ENCODE data around the gene TCTN2.

The TCTN2 gene

GRCh38 chr12:123670882-123671728, at the start of gene TCTN2:
Gene TCTN2, plus strand, starts transcription at chr12:123671113. Its CDS starts 128 bp downstream, at chr12:123671241.
- peak; percentile 97 for DNase-seq

DNA sequence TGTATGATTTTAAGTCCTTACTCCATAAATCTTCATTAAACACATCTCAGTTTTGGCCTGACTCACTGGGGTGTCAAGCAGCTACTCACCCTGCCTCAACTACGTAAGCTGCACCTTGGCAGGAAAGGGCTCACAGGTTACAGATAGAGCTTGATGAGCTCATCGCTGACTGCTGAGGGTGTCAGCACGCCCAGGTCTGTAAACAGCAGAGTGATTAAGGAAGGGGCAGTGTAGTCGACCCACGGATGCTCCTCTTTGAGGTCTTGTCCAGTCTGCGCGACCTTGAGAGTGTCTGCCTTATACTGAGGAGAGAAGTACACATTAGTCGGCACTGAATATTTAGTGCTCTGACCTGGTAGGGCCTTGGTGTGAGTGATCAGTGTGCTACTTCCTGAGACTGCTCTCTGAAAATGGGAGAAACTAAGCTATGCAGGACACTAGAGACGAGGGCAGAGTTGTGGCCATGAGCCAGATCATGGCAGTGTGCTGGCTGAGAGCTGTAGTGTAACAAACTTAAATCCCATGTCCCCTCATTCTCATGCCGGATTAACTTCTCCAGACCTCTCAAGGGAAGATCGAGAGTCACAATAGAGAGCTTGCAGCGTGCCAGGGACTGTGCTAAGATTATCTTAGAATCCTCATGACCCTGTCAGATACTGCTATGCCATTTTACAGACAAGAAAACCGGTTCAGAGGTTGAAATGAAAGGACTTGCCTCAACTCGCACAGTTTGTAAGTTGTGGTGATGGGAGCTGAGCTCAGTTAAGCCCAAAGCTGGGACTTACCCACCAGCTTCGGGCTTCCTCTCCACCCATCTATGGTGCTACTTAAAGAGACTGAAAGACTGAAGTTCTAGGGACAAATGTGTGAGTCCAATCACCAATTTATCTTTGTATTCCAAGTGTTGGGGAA, 49.0 kb upstream of the TCTN2 start:
- DNase-seq: no peak

DNA sequence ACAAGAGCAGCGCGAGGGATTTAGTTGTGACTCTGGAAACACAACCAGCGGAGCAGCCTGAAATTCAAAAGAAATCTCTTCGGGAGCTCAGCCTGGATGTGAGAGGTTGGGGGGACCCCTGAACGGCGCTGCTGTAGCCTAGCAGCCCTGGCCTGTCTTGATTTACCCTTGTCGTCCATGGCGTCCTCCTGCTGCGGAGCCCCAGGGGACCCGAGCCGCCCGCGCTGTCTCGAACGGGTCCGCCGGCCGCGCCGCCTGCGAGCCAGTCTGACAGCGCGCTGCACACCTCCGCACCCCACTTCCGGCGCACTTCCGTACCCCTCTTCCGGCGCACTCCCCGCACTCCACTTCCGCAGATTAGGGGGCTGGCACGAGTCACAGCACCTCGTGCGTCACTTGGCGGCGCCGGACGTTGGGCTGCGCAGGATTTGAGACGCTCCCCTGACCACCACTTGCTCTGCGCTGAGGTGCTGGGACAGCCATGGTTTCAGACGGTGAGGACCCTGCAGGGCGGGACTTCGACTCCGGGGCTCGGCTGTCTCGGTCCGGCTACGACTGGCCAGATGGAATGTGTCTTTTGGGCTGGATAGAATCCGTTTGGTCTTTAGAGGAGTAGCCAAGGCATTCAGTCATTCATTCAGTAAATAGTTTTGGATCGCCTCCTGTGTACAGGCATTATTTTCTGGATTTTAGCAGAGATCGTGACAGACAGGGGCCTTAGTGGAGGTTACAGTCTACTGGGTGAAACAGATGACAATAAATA, 37.4 kb upstream of the TCTN2 start, which contains the start of the genes EIF2B1 and GTF2H3:
TSS of gene EIF2B1 (minus strand) at position 308 of the 763 bp plus-strand sequence. CDS start at position 179, 129 bp downstream.
TSS of gene GTF2H3 (plus strand) at position 451 of the 763 bp plus-strand sequence. CDS start at position 482, 31 bp downstream.
- DNase-seq: peak; percentile 99

DNA sequence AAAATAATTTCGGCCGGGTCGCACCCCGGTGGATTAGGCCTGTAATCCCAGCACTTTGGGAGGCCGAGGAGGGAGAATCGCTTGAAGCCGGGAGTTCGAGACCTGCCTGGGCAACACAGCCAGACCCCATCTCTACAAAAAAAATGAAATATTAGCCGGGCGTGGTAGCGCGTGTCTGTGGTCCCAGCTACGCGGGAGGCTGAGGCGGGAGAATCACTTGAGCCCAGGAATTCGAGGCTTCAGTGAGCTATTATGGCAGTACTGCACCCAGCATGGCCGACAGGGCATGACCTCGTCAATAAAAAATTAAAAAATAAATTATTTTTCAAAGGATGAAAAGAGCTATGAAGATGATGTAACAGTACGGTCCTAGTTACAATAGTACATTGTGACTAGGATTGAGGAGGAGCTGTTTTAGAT, 36.8 kb upstream of the TCTN2 start:
- peak; percentile 47 for DNase-seq

- no peak for DNase-seq
Measured at GRCh38 chr12:123643911-123644310, 27.0 kb upstream of the TCTN2 start.

- DNase-seq: no peak
Measured at GRCh38 chr12:123645380-123645779, 25.5 kb upstream of the TCTN2 start.

GRCh38 chr12:123645878-123646277, 25.0 kb upstream of the TCTN2 start:
- no peak for DNase-seq

GRCh38 chr12:123648401-123648800, 22.5 kb upstream of the TCTN2 start:
- DNase-seq: no peak

- no peak for DNase-seq
Measured at GRCh38 chr12:123654129-123654701, 16.7 kb upstream of the TCTN2 start.

DNA sequence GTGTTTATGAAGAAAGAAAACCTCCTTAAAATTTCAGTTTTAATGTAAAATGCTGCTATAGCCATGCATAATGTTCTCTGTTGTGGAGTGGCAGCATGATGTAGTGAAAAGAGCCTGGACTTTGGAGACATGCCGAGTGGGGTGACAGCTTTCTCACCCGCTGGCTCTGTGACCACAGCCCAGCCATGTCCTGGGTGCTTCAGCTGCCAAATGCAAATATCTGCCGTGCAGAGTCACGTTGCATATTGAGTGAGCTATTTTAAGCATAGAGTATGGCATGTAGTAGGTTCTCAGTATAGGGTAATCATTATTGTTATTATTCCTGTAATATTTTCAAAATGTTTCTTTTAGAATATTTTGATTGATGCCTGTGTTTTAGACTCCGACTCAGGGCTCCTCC, 15.5 kb upstream of the TCTN2 start:
- no peak for DNase-seq

- no peak for DNase-seq
Measured at GRCh38 chr12:123656392-123656791, 14.5 kb upstream of the TCTN2 start.

DNA sequence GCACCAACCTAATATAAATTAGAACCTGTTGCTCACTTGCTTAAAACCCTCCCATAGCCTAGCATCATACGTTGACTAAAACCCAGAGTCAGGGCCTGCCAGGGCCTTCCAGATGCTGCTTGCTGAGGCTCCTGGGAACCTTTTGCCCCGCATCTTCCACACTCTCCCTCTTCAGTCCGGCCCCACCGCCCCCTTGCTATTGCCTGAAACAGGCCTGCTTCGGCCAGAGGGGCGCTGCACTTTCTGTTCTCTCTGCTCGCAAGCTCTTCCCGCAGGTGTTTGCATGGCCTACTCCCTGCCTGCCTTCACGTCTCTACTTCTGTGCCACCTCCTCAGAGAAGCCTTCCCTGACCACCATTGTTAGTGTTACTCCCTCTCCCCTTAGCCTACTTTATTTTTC, 13.7 kb upstream of the TCTN2 start:
- DNase-seq: no peak

GRCh38 chr12:123659996-123660727, 10.8 kb upstream of the TCTN2 start:
- DNase-seq: no peak

- no peak for DNase-seq
Measured at GRCh38 chr12:123667771-123668170, 3.1 kb upstream of the TCTN2 start.

DNA sequence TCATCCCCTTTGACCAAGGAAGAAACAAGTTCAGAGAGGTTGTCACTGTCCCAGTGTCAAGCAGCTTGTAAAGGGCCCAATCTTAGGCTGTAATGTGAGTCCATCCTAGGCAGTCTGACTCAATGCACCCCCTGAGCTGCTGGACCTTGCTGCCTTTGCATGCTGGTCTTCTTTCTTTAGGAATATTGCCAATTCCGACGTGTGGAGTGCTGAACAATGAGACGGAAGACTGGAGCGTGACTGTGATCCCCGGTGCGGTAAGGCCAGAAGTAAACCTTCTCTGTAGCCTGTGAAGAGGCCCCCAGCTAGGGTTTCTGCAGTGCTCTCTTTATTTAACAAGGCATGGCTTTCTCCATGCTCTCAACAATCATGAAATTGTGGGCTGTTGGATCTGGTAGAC, 963 bp downstream of the TCTN2 start:
- no peak for DNase-seq

- no peak for DNase-seq
Measured at GRCh38 chr12:123675436-123675835, 4.5 kb downstream of the TCTN2 start.

- DNase-seq: no peak
Measured at GRCh38 chr12:123676616-123677320, 5.9 kb downstream of the TCTN2 start.

GRCh38 chr12:123678981-123679380, 8.1 kb downstream of the TCTN2 start:
- DNase-seq: no peak

DNA sequence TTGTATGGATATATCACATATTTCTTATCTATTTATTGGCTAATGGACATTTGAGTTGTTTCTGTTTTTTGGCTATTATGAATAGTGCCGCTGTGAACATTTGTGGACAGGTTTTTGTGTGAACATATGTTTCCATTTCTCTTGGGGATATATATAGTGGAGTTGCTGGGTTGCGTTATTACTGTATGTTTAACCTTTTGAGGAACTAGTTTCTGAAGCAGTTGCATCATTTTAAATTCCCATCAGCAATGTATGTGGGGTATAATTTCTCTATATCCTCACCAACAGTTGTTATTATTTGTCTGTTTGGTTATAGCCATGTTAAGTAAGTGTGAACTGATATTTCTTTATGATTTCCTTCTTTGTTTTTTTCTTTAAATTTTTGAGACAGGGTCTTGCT, 10.7 kb downstream of the TCTN2 start:
- DNase-seq: no peak

- no peak for DNase-seq
Measured at GRCh38 chr12:123683964-123684363, 13.1 kb downstream of the TCTN2 start.

DNA sequence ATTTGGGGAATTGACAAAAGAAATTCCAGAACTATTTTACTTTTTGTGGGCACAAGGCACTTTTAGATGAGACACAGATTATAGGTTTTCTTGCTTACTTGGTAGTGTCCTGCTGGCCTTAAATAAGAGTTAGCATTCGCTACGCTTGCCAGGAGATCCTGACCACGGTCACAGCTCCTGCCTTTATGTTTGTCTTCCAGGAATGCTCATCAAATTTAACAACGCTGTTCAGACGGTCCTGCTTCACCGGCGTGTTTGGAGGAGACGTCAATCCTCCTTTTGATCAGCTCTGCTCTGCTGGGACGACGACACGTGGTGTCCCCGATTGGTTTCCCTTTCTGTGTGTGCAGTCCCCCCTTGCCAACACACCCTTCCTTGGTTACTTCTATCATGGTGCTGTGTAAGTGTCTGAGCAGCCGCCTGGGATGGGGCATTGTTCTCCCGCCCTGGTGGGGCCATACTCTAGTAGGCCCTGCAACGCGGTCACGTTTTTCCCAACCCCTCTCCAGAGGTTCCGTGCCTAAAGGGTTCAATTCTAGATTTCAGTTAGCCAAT, 15.8 kb downstream of the TCTN2 start:
- DNase-seq: no peak

Data from NCI-H82 (cell line).